ENCODE measurements around the gene HDDC3.

- TF ChIP-seq FOXK2 (conservative IDR thresholded peaks at IDR 0.05 in 1 of 2, IDR thresholded peaks at IDR 0.05 in 1 of 2; ENCODE audit: low read depth in 2 of 2) (no peak; a peak in 2 of 4 replicates), SNRNP70 (optimal IDR thresholded peaks at IDR 0.05; ENCODE audit: low read depth, low read length) (no peak), MTA3 (IDR thresholded peaks at IDR 0.05; ENCODE audit: borderline replicate concordance) (no peak)
Observed at GRCh38 chr15:90915808-90916440, 16.4 kb downstream of the HDDC3 start.
